Keratinocyte (primary cell): ENCODE results near the gene TMEM259. TPM values are rescaled to one million over a fixed set of nuclear protein-coding genes. Genes with fewer than 3 reads are reported as not detected.

Source experiments
- DNase-seq: peaks from one replicate; pipeline ENCODE4 v3.0.0-alpha.2; 2011; ENCODE audit warnings: low read depth, missing footprints, low spot score
- FAIRE-seq: peaks from 2 replicates; lab custom pipeline; 2011; peaks lifted over from hg19 to GRCh38; lab: Jason Lieb, UNC
- H2AFZ ChIP-seq: 2 replicates; pipeline ENCODE4 v1.6.0; 2012; ENCODE audit warnings: low read length, control low read depth, inconsistent platforms; ENCODE audit not compliant: control insufficient read depth
- H3K27ac ChIP-seq: 2 replicates; pipeline ENCODE4 v1.5.1; 2011; ENCODE audit warnings: low read length; ENCODE audit not compliant: control insufficient read depth, insufficient read depth
- H3K27me3 ChIP-seq: 3 replicates; pipeline ENCODE4 v1.6.0; 2011; ENCODE audit warnings: low read length; ENCODE audit not compliant: control insufficient read depth, insufficient read depth; ENCODE audit errors: extremely low read depth
- H3K36me3 ChIP-seq, 2 experiments: 2 replicates in 1 of 2; 3 replicates in 1 of 2; pipeline ENCODE4 v1.5.1; 2011; ENCODE audit warnings: low read length in 2 of 2, mild to moderate bottlenecking in 1 of 2; ENCODE audit not compliant: control insufficient read depth in 2 of 2, insufficient read depth in 2 of 2; ENCODE audit errors: extremely low read depth in 1 of 2
- H3K4me1 ChIP-seq: 3 replicates; pipeline ENCODE4 v1.5.1; 2011; ENCODE audit warnings: low read length; ENCODE audit not compliant: control insufficient read depth, insufficient read depth; ENCODE audit errors: extremely low read depth
- H3K4me2 ChIP-seq: 3 replicates; pipeline ENCODE4 v1.6.0; 2011; ENCODE audit warnings: low read depth, low read length; ENCODE audit not compliant: control insufficient read depth, insufficient read depth; ENCODE audit errors: extremely low read depth
- H3K4me3 ChIP-seq, 3 experiments: fragments of 200-600 bp in 1 of 3; sonication (generic) in 1 of 3; 2 replicates in 2 of 3; 3 replicates in 1 of 3; pipeline ENCODE4 v1.5.1; 2011 to 2016; ENCODE audit warnings: low read length in 3 of 3, mild to moderate bottlenecking in 3 of 3, control low read depth in 2 of 3, inconsistent platforms in 1 of 3, low read depth in 1 of 3, mixed read lengths in 1 of 3, mixed run types in 1 of 3, moderate library complexity in 1 of 3; ENCODE audit not compliant: control insufficient read depth in 2 of 3, insufficient read depth in 2 of 3; ENCODE audit errors: extremely low read depth in 1 of 3
- H3K79me2 ChIP-seq: 2 replicates; pipeline ENCODE4 v1.6.0; 2012; ENCODE audit warnings: low read length; ENCODE audit not compliant: control insufficient read depth, insufficient read depth
- H3K9ac ChIP-seq: 3 replicates; pipeline ENCODE4 v1.6.0; 2011; ENCODE audit warnings: low read length; ENCODE audit not compliant: control insufficient read depth, insufficient read depth; ENCODE audit errors: extremely low read depth
- H3K9me1 ChIP-seq: 3 replicates; pipeline ENCODE4 v1.6.0; 2011; ENCODE audit warnings: low read length; ENCODE audit not compliant: control insufficient read depth, insufficient read depth; ENCODE audit errors: extremely low read depth
- H3K9me3 ChIP-seq: 2 replicates; pipeline ENCODE4 v1.5.1; 2012; ENCODE audit warnings: low read depth, low read length; ENCODE audit not compliant: control insufficient read depth
- H4K20me1 ChIP-seq: 3 replicates; pipeline ENCODE4 v1.6.0; 2011; ENCODE audit warnings: low read length; ENCODE audit not compliant: control insufficient read depth, insufficient read depth; ENCODE audit errors: extremely low read depth
- CTCF ChIP-seq, 3 experiments: IDR thresholded peaks in 1 of 3; conservative IDR thresholded peaks in 1 of 3; optimal IDR thresholded peaks in 1 of 3; 2 replicates in 2 of 3; 3 replicates in 1 of 3; pipeline versions ENCODE3 to v1.5.1; 2011; ENCODE audit warnings: low read length in 3 of 3, mild to moderate bottlenecking in 3 of 3, moderate library complexity in 2 of 3, control low read depth in 1 of 3, inconsistent platforms in 1 of 3; ENCODE audit not compliant: insufficient read depth in 2 of 3; ENCODE audit errors: extremely low read depth in 1 of 3
- EZH2 ChIP-seq: IDR thresholded peaks from one replicate; pipeline ENCODE4 v1.6.1; 2012; ENCODE audit warnings: inconsistent platforms, mild to moderate bottlenecking, low read length, moderate library complexity
- dilution Hi-C: fragments of 300-500 bp; cut with MboI; formaldehyde crosslinking; loops from one replicate; pipeline ENCODE4 v1.7.0; 2020; ENCODE audit warnings: low sequenced_read_pairs; ENCODE audit not compliant: extremely low pct_ligation_motif_present
- polyA plus RNA-seq, 5 experiments: library from polyadenylated mRNA; depleted of rRNA in 3 of 5; stranded (reverse) in 3 of 5; stranded (forward) in 1 of 5; unstranded in 1 of 5; fragments of >200 nt; gene quantifications; 1 replicate in 1 of 5; 2 replicates in 3 of 5; 3 replicates in 1 of 5; pipeline versions ENCODE4 v1.2.1 to v1.2.3, GENCODE V29; 2011 to 2012; ENCODE audit warnings: missing spikeins in 2 of 5, low read depth in 1 of 5, low replicate concordance in 1 of 5

TMEM259 gene
- polyA plus RNA-seq, 1 donor (not counting 4 experiments of a cell fraction or from before 2014, with no cell fraction given): 61.5 TPM

DNA sequence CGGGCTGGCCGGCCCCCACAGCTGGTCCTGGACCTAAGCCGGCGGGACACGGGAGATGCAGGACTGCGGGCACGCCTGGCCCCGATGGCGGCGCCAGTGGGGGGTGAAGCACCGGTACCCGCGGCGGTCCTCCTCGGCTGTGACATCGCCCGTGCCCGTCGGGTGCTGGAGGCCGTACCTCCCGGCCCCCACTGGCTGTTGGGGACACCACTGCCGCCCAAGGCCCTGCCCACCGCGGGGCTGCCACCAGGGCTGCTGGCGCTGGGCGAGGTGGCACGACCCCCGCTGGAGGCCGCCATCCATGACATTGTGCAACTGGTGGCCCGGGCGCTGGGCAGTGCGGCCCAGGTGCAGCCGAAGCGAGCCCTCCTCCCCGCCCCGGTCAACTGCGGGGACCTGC, 17.6 kb downstream of the TMEM259 start:
- no peak overlapping the region for H3K4me2 ChIP-seq
- H3K27me3 ChIP-seq: peaks cover 35% of the 10 kb centered on the region
- H3K4me3 ChIP-seq: no peak overlapping the region
- H3K9me1 ChIP-seq: no peaks in the 10 kb centered on the region
- dilution Hi-C loops: no loop called here
- DNase-seq (no peak), FAIRE-seq (no peak)
- TF ChIP-seq EZH2: no peak
- no peak for TF ChIP-seq CTCF (optimal IDR thresholded peaks at IDR 0.05 in 1 of 3, IDR thresholded peaks at IDR 0.05 in 1 of 3, conservative IDR thresholded peaks at IDR 0.05 in 1 of 3; ENCODE audit: extremely low read depth in 1 of 3, insufficient read depth in 2 of 3, low read length in 3 of 3)
- H3K9ac ChIP-seq: no peak overlapping the region
- no peaks in the 10 kb centered on the region for H3K79me2 ChIP-seq
- no peak overlapping the region for H2AFZ ChIP-seq
- no peaks in the 10 kb centered on the region for H3K4me1 ChIP-seq
- peaks cover 3% of the 10 kb centered on the region for H4K20me1 ChIP-seq
- H3K27ac ChIP-seq: no peak overlapping the region
- no peaks in the 10 kb centered on the region for H3K9me3 ChIP-seq
- no peaks in the 10 kb centered on the region for H3K36me3 ChIP-seq

GRCh38 chr19:1002600-1002999, 18.3 kb downstream of the TMEM259 start:
- no peak for DNase-seq
- Histone ChIP-seq H4K20me1 (peaks cover 3% of the 10 kb centered on the region), H3K9ac (no peak overlapping the region), H2AFZ (no peak overlapping the region), H3K9me3 (no peaks in the 10 kb centered on the region), H3K27me3 (peaks cover 41% of the 10 kb centered on the region), H3K79me2 (no peaks in the 10 kb centered on the region), H3K27ac (no peak overlapping the region), H3K4me2 (no peak overlapping the region), H3K36me3 (no peaks in the 10 kb centered on the region), H3K4me1 (no peaks in the 10 kb centered on the region), H3K9me1 (no peaks in the 10 kb centered on the region), H3K4me3 (no peak overlapping the region)
- TF ChIP-seq CTCF (optimal IDR thresholded peaks at IDR 0.05 in 1 of 3, IDR thresholded peaks at IDR 0.05 in 1 of 3, conservative IDR thresholded peaks at IDR 0.05 in 1 of 3; ENCODE audit: extremely low read depth in 1 of 3, insufficient read depth in 2 of 3, low read length in 3 of 3) (no peak), EZH2 (no peak)
- no peak for FAIRE-seq
- dilution Hi-C loops: no loop called here
